Right kidney (tissue), 1 donor: Measurements from ENCODE around the gene ACLY.
"Not testable (repeated sequence)": the region's sequence is repeated elsewhere in the genome, so short reads cannot be mapped to it uniquely, and the experiment has no call there.

Experiments
- DNase-seq: peaks from one replicate; pipeline ENCODE4 v3.0.0-alpha.2; 2016

The ACLY gene

GRCh38 chr17:41912925-41913324 lies 5.8 kb downstream of the ACLY start:
- no peak for DNase-seq

- DNase-seq, result no peak
Observed at GRCh38 chr17:41910701-41911391, 7.9 kb downstream of the ACLY start.

DNA sequence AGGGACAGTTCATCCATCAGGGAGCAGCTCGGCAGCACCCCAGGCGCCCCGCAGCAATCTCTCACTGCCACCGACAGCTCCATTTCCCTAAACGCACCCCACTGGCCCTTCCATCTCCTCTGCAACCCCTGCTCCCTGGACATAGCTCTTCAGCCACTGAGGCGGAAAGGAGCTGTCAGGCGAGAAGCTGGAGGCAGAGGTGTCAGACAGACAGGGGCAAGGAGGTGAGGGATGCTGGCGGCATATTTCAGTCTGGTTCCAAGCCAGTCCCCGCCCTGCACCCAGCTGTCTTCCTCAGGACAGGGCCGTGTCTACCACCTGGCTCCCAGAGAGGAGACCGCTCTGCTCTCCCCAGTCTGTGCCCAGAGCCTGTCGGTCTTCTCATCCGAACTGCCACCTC lies 9.7 kb downstream of the ACLY start:
- no peak for DNase-seq

DNA sequence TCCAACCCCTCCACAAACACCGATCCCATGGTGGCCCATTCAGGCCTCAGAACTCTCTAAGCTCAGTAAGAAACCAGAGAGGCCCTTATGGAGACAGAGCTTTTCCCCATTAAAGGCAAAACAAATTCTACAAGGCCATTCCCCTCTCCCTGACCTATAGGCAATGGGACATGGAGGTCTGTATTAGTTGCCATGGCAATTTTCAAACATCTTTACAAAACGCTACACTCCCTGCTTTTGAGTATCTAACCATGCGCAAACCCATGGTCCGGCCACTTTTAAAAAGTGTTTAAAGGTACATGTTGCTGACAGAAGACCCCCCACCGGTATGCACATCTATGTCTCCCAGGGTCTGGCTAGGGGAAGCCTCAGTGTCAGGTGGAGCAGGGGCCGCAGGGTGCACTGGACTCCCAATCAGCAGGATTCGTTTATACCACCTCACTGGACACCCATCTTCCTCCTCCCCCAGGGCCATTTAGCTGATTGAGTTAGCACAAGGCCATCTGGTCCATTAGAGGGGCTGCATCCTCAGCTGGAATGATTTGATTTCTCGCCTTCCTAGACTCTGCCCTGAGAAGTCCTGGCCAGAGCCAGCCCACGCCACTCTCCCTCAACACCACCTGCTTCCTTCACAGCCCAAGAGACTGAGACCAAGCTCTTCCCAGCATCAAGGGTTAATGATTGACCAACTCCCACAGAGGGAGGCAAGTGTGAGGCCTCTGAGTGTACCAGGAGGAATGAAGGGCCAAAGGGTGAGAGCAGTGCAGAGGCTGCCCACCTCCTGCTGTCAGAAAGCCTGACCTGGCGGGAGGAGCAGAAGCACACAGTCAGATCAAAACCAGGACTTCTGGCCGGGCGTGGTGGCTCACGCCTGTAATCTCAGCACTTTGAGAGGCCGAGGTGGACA lies 10.9 kb downstream of the ACLY start:
- no peak for DNase-seq

- DNase-seq, result no peak
Observed at GRCh38 chr17:41907185-41907556, 11.6 kb downstream of the ACLY start.

- DNase-seq, result no peak
Observed at GRCh38 chr17:41906465-41907184, 12.1 kb downstream of the ACLY start.

GRCh38 chr17:41905172-41905571 lies 13.6 kb downstream of the ACLY start:
- DNase-seq, result no peak

DNA sequence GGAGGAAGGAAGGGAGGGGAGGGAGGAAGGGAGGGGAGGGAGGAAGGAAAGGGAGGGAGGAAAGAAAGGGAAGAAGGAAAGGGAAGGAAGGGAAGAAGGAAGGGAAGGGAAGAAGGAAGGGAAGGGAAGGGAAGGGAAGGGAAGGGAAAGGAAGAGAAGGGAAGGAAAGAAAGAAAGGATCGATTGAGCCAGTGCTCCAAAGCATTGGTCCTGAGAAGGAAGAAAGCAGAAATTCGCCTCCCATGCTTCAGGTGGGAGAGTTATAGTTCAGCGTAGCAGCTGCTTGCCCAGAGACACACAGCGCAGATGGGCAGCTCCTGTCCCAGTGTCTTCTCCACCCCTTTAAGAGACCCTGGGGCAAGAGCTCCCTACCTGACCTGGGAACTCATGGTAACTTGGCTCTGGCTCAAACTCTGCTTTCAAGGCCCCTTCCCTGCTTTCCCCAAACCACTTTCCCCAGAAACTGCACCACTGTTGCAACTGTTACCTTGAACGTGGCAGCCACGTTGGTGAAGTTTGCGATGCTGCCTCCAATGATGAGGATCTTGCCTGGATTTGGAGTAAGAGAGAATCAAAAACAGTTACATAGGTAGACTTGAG lies 14.4 kb downstream of the ACLY start:
- no peak for DNase-seq

GRCh38 chr17:41901646-41902045 lies 17.1 kb downstream of the ACLY start:
- no peak for DNase-seq

DNA sequence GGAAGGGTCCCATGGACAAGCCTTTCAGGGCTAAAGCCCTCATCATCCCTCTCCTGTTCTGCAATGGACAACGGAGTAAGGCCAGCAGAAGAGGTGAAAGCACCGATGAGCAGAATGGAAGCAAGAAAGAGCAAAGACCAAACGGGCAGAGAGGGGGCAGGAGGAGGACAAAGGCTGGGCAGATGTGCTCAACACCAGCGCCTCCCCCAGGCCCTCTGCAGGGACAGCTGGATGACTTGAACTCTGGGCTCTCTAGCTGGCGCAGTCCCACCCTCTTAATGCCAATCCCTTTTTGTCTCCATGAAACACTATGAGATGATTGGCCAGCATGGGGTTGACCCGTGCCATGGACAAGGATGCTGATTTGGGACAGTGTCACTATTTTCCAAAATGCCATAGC lies 22.0 kb downstream of the ACLY start:
- no peak for DNase-seq

GRCh38 chr17:41895617-41896016 lies 23.1 kb downstream of the ACLY start:
- no peak for DNase-seq

- DNase-seq, result no peak
Observed at GRCh38 chr17:41894791-41895331, 23.9 kb downstream of the ACLY start.

- no peak for DNase-seq
Observed at GRCh38 chr17:41893384-41893783, 25.4 kb downstream of the ACLY start.

- DNase-seq, result no peak
Observed at GRCh38 chr17:41892021-41892376, 26.8 kb downstream of the ACLY start.

GRCh38 chr17:41891135-41892020 lies 27.4 kb downstream of the ACLY start:
- DNase-seq, result no peak

DNA sequence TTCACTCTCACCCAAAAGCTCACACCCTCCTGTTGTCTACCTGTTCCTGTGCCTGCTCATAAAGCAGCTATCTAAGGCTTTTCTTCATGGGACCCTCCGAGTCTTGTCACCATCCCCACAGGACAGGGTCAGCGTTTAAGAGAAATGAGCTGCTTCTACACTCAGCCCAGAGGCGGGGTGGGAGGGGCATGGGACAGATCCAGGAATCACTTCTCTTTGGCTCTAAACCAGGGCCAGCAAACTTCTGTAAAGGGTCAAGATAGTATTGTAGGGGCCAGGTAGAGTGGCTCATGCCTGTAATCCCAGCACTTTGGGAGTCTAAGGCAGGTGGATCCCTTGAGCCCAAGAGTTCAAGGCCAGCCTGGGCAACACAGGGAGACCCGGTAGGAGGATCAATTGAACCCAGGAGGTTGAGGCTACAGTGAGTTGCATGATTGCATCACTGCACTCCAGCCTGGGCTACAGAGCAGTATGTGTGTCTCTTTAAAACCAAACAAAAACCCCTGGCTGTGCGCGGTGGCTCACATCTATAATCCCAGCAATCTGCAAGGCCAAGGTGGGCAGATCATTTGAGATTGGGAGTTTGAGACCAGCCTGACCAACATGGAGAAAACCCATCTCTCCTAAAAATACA lies 30.3 kb downstream of the ACLY start:
- no peak for DNase-seq

- peak; percentile 9 for DNase-seq
Observed at GRCh38 chr17:41885733-41886132, 33.0 kb downstream of the ACLY start.

DNA sequence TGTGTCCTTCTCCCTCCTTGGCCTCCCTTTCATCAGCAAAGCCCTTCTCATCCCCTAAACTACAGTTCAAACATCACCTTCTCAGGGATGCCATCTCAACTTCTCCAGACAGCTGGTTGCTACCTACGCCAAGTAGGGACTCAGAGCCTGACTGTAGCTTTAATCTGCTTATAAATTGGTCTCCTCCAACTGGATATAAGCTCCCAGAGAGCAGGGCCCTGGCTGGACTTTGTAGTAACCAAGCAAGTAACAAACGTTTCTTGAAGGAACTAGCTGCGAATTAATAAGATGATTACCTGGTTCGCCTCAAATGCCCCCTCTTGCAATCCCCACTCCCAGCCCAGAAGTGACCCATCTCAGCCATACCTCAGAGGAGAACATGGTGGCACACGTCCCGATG lies 36.0 kb downstream of the ACLY start:
- DNase-seq, result no peak

GRCh38 chr17:41880130-41880529 lies 38.6 kb downstream of the ACLY start:
- DNase-seq, result no peak

DNA sequence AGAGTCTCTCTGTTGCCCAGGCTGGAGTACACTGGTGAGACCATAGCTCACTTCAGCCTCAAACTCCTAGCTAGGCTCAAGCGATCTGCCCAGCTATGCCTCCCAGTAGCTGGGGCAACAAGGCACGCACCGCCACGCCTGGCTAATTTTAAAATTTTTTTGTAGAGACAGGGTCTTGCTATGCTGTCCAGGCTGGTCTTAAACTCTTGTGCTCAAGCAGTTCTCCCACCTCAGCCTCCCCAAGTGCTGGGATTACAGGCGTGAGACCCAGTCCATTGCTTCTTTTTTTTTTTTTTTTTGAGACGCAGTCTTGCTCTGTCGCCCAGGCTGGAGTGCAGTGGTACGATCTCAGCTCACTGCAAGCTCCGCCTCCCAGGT lies 44.5 kb downstream of the ACLY start:
- DNase-seq, result not testable (repeated sequence)
